Lower lobe of right lung (tissue), 2 donors: Measurements from ENCODE around the gene MEIS1. TPM values are rescaled to one million over a fixed set of nuclear protein-coding genes. Genes with fewer than 3 reads are reported as not detected.

Experiments used
- ATAC-seq, 2 donors: fragments of 200-7000 bp; cut with Tn5 transposase; one replicate each; pipeline ENCODE4 v1.9.1; 2020 to 2022; ENCODE audit warnings: mild to moderate bottlenecking in 2 of 2, moderate library complexity in 2 of 2
- DNase-seq: peaks from one replicate; pipeline ENCODE4 v3.0.0-alpha.2; 2020
- H3K27ac ChIP-seq: fragments of 200-600 bp; one replicate; pipeline ENCODE4 v1.8.0; 2022
- H3K27me3 ChIP-seq: fragments of 200-600 bp; one replicate; pipeline ENCODE4 v1.8.0; 2022; ENCODE audit warnings: low read depth
- H3K36me3 ChIP-seq: fragments of 200-600 bp; one replicate; pipeline ENCODE4 v1.8.0; 2022; ENCODE audit warnings: mild to moderate bottlenecking
- H3K4me1 ChIP-seq: fragments of 200-600 bp; one replicate; pipeline ENCODE4 v1.8.0; 2022
- H3K4me3 ChIP-seq: fragments of 200-600 bp; one replicate; pipeline ENCODE4 v1.8.0; 2022; ENCODE audit warnings: mild to moderate bottlenecking
- H3K9me3 ChIP-seq: fragments of 200-600 bp; one replicate; pipeline ENCODE4 v1.8.0; 2022
- CTCF ChIP-seq: fragments of 200-600 bp; IDR thresholded peaks from one replicate; pipeline ENCODE4 v1.8.0; 2022; ENCODE audit warnings: antibody characterized with exemption, mild to moderate bottlenecking
- intact Hi-C: fragments of 100-400 bp; cut with DNase I; formaldehyde crosslinking; loops from one replicate; pipeline ENCODE4 v1.11.0; 2022
- total RNA-seq: library from RNA; stranded (reverse); fragmentation: NEBNext Ultra II Directional; extraction: Animal tissue kit (Norgen Biotek cat#: 25700); gene quantifications from one replicate; pipeline ENCODE4 v1.2.1, GENCODE V29; 2021
- donor health status: DM: no; HTN: yes; CAD: no; lungs with severe emphysema.

MEIS1 gene
- total RNA-seq, 1 donor from 2014 or later, result 54.7 TPM

DNA sequence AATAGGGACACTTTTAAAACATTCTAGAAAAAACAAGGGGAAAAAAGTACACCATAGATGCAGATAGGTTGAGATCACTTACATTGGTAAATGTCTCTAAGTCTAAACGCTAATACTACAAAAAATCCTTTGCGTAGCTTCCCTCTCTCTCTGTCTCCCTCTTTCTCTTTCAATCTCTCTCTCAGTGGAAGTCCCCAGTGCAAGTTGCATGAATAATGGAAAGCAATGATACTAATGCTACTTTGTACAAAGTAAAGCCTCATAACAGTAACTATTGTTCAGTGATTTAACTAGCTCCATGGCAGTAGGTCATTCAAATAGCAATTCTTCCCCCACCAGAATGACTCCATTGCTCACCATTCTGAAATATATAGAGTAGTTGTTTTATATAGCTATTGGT is 12.8 kb downstream of the MEIS1 start:
- Histone ChIP-seq H3K36me3 (no peaks in the 10 kb centered on the region), H3K27me3 (peaks cover 23% of the 10 kb centered on the region), H3K9me3 (no peaks in the 10 kb centered on the region), H3K4me1 (no peaks in the 10 kb centered on the region), H3K27ac (peak overlapping the region; percentile 91), H3K4me3 (peak overlapping the region; percentile 71)
- intact Hi-C loops, result loop anchor here (10.0 kb wide), 1 partner anchor 127 kb away; no protein-coding TSS in a partner anchor
- no peak for DNase-seq
- no peak for TF ChIP-seq CTCF
- ATAC-seq, result no peak

DNA sequence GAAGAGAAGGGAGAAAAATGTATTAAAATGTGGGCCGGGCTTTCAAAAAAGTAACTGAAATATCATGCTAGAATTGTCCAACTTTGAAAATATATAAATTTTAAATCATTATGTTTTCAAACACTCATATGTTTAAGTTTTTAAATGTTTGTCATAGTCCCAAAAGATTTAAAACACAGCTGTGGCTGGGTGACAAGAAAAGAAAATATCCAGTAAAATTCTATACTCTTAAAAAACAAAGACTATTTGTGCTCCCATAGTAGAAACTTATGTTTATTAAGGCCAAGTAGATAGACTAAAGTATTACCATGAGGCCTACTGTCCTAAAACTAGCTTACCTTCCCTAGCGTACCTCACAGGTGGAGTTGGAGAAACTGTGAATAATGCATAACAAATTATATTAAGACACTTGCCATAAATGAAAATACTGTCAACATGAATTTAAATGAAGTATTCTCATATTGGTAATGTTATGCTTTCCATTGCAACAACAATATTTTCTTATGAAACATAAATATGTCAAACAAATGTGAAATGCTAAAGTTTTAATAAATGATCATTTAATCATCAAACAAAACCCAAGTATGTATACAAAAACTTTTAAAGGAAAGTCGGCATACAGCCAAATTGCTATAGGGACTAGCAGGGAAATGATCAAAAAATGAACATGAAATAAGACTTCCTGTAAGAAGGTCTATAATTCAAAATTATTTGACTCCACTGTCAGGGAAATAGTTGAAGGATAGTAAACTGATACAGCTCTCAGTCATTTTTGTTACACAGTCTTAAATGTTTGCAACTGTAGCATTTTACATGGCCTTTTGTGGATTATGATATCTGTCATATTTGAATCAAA is 13.4 kb downstream of the MEIS1 start:
- H3K36me3 ChIP-seq, result no peaks in the 10 kb centered on the region
- peak overlapping the region; percentile 71 for H3K4me3 ChIP-seq
- no peak for DNase-seq
- no peaks in the 10 kb centered on the region for H3K4me1 ChIP-seq
- intact Hi-C loops, result loop anchor here (10.0 kb wide), 1 partner anchor 126 kb away; no protein-coding TSS in a partner anchor
- TF ChIP-seq CTCF, result no peak
- H3K27ac ChIP-seq, result no peak overlapping the region
- peaks cover 23% of the 10 kb centered on the region for H3K27me3 ChIP-seq
- no peaks in the 10 kb centered on the region for H3K9me3 ChIP-seq
- no peak for ATAC-seq

DNA sequence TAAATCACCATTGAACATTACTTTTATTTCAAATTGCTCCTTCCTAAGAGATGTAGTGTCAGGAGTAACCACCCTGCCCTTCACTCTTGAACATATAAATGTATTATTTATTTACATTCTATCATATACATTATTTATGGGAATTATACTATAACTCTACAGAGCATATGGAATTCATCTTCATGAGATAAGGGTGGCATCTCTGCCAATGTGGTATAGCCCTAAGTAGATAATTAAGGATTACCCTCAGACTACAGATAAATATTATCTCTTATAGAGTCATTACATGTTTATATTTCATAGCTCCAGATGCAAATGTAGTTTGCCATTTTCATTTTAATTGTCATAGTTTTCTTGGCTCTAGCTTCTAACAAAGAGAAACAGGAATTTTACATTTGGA is 17.3 kb downstream of the MEIS1 start:
- no peaks in the 10 kb centered on the region for H3K27me3 ChIP-seq
- no peak overlapping the region for H3K27ac ChIP-seq
- intact Hi-C loops, result no loop called here
- peaks cover 26% of the 10 kb centered on the region for H3K4me1 ChIP-seq
- DNase-seq (no peak), ATAC-seq (no peak)
- TF ChIP-seq CTCF, result no peak
- H3K9me3 ChIP-seq, result no peaks in the 10 kb centered on the region
- H3K4me3 ChIP-seq, result no peak overlapping the region
- peaks cover 3% of the 10 kb centered on the region for H3K36me3 ChIP-seq

GRCh38 chr2:66452917-66453316 is 18.0 kb downstream of the MEIS1 start:
- intact Hi-C loops, result no loop called here
- Histone ChIP-seq H3K4me1 (peaks cover 29% of the 10 kb centered on the region), H3K27ac (no peak overlapping the region), H3K4me3 (no peak overlapping the region), H3K36me3 (peaks cover 10% of the 10 kb centered on the region), H3K9me3 (no peaks in the 10 kb centered on the region), H3K27me3 (no peaks in the 10 kb centered on the region)
- DNase-seq (no peak), ATAC-seq (no peak)
- no peak for TF ChIP-seq CTCF

GRCh38 chr2:66455490-66455889 is 20.6 kb downstream of the MEIS1 start:
- no peaks in the 10 kb centered on the region for H3K27me3 ChIP-seq
- no peak for ATAC-seq
- no peak for DNase-seq
- peaks cover 18% of the 10 kb centered on the region for H3K36me3 ChIP-seq
- H3K4me3 ChIP-seq, result no peak overlapping the region
- TF ChIP-seq CTCF, result no peak
- peaks cover 36% of the 10 kb centered on the region for H3K4me1 ChIP-seq
- intact Hi-C loops, result no loop called here
- H3K9me3 ChIP-seq, result no peaks in the 10 kb centered on the region
- H3K27ac ChIP-seq, result no peak overlapping the region
